B cell (primary cell): ENCODE data around the gene ASCL1.

ENCODE experiments used
- CTCF ChIP-seq: fragments of 200-600 bp; IDR thresholded peaks from one replicate; pipeline ENCODE4 v1.8.0; 2022; ENCODE audit warnings: antibody characterized with exemption, mild to moderate bottlenecking
- EZH2 ChIP-seq: IDR thresholded peaks from 2 replicates; pipeline ENCODE4 v1.6.1; 2012; ENCODE audit warnings: borderline replicate concordance, low read depth, mild to moderate bottlenecking, moderate library complexity, low read length; ENCODE audit not compliant: insufficient read depth, poor library complexity, severe bottlenecking

DNA sequence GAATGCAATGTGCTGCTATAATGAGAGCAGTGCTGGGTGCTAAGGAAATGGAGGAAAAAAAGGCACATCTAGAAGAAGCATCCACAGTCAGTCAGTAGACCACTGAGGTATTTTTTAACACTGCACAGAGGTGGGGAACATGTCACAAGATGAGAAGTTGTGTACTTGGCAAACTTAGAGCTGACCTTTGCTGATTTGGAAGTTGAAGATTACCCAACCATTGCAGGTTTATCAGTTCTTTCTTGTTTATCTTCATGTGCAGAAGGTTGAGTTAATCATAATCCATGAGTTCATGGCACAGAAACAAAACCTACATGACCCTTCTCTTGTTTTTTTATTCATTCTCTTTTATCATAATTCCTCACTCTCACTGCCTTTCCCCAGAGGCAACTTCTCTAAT, 37.2 kb upstream of the ASCL1 start:
- TF ChIP-seq CTCF (no peak), EZH2 (no peak)
